Stomach (tissue), 4 donors: ENCODE results near the gene ALG2.

Source experiments
- CTCF ChIP-seq, 7 experiments: fragments of 450-650 bp in 4 of 7; fragments of 200-600 bp in 3 of 7; sonication (generic) in 3 of 7; IDR thresholded peaks; one replicate each; pipeline ENCODE4 v1.5.1; 2016 to 2019; ENCODE audit warnings: antibody characterized with exemption in 7 of 7, control low read depth in 2 of 7, mild to moderate bottlenecking in 1 of 7
- POLR2A ChIP-seq, 4 donors: fragments of 450-650 bp; IDR thresholded peaks; one replicate each; pipeline ENCODE4 v1.6.1; 2016; ENCODE audit warnings: antibody characterized with exemption in 4 of 4, control low read depth in 2 of 4, mild to moderate bottlenecking in 1 of 4, moderate library complexity in 1 of 4

- TF ChIP-seq CTCF (IDR thresholded peaks at IDR 0.05) (no peak), POLR2A (IDR thresholded peaks at IDR 0.05) (no peak)
These were observed 40.5 kb downstream of the ALG2 start for GRCh38 chr9:99181206-99181605.
